Naive thymus-derived CD8-positive, alpha-beta T cell (primary cell): ENCODE data around the gene RBMS3. TPM values are rescaled to one million over a fixed set of nuclear protein-coding genes. Genes with fewer than 3 reads are reported as not detected.

ENCODE experiments used
- ATAC-seq, 2 donors: fragments of 150-1000 bp; cut with Tn5 transposase in 1 of 2; sonication (Bioruptor Pico), chemical (Tn5 transposase) in 1 of 2; 1 replicate in 1 of 2; 2 replicates in 1 of 2; pipeline ENCODE4 v1.10.0; 2021; ENCODE audit warnings: mild to moderate bottlenecking in 2 of 2, moderate library complexity in 2 of 2
- POLR2A ChIA-PET: fragments of 350-600 bp; sonication (Branson Sonifier 250); formaldehyde crosslinking; loops from one replicate; lab custom pipeline; 2021; ENCODE audit warnings: antibody characterized with exemption; lab: Charles Lee
- DNase-seq, 10 donors: peaks; one replicate each; pipeline versions ENCODE4 v3.0.0 to v3.0.0-alpha.2; 2020 to 2022
- H3K27ac Mint-ChIP-seq, 10 donors: one replicate each; pipeline ENCODE4 v1.8.0; 2020 to 2022; ENCODE audit warnings: mild to moderate bottlenecking in 10 of 10, mixed read lengths in 10 of 10, moderate library complexity in 4 of 10, inconsistent platforms in 1 of 10
- H3K27me3 Mint-ChIP-seq, 5 donors: one replicate each; pipeline ENCODE4 v1.8.0; 2021 to 2022; ENCODE audit warnings: mixed read lengths in 5 of 5
- H3K36me3 Mint-ChIP-seq, 3 donors: one replicate each; pipeline ENCODE4 v1.8.0; 2020 to 2022; ENCODE audit warnings: mixed read lengths in 3 of 3, mild to moderate bottlenecking in 2 of 3, inconsistent platforms in 1 of 3
- H3K4me1 Mint-ChIP-seq, 4 donors: one replicate each; pipeline ENCODE4 v1.8.0; 2021 to 2022; ENCODE audit warnings: mixed read lengths in 4 of 4
- H3K4me3 Mint-ChIP-seq, 10 donors: one replicate each; pipeline ENCODE4 v1.8.0; 2020 to 2022; ENCODE audit warnings: mild to moderate bottlenecking in 10 of 10, mixed read lengths in 10 of 10, moderate library complexity in 6 of 10, inconsistent platforms in 1 of 10
- H3K9me3 Mint-ChIP-seq, 9 donors: one replicate each; pipeline ENCODE4 v1.8.0; 2020 to 2022; ENCODE audit warnings: mixed read lengths in 9 of 9, mild to moderate bottlenecking in 3 of 9, inconsistent platforms in 1 of 9, moderate library complexity in 1 of 9
- polyA plus RNA-seq, 3 donors: library from polyadenylated mRNA; unstranded; fragments of 300-500 nt; fragmentation: Illumina TruSeq; gene quantifications; one replicate each; pipeline ENCODE4 v1.2.3, GENCODE V29; 2021
- total RNA-seq, 8 experiments: library from RNA in 2 of 8; stranded (reverse) in 2 of 8; gene quantifications; one replicate each; pipeline ENCODE4 v1.2.3 and lab custom pipeline; 2021 to 2026

Gene RBMS3
- total and polyA plus RNA-seq, 5 experiments from 2014 or later = not detected

GRCh38 chr3:29370021-29370420, 89.2 kb downstream of the RBMS3 start:
- DNase-seq (no peak), ATAC-seq (no peak)
- no peak overlapping the region for H3K4me3 Mint-ChIP-seq
- H3K27ac Mint-ChIP-seq = no peak overlapping the region
- POLR2A ChIA-PET = no interaction called here
- H3K4me1 Mint-ChIP-seq = no peaks in the 10 kb centered on the region
- H3K36me3 Mint-ChIP-seq = no peaks in the 10 kb centered on the region
- peaks cover 0 to 3% (median 0%) of the 10 kb centered on the region in 5 donors for H3K27me3 Mint-ChIP-seq
- peaks cover 0 to 3% (median 0%) of the 10 kb centered on the region in 9 donors for H3K9me3 Mint-ChIP-seq

- ATAC-seq = no peak
- POLR2A ChIA-PET = no interaction called here
- Mint-ChIP-seq H3K27me3 (peaks cover 0 to 10% (median 0%) of the 10 kb centered on the region in 5 donors), H3K36me3 (no peaks in the 10 kb centered on the region), H3K9me3 (peaks cover 0 to 4% (median 0%) of the 10 kb centered on the region in 9 donors), H3K4me3 (no peak overlapping the region), H3K27ac (no peak overlapping the region), H3K4me1 (no peaks in the 10 kb centered on the region)
- no peak for DNase-seq
Observed at GRCh38 chr3:29370476-29371420, 89.9 kb downstream of the RBMS3 start.

GRCh38 chr3:29373131-29373680, 92.3 kb downstream of the RBMS3 start:
- no peaks in the 10 kb centered on the region for H3K4me1 Mint-ChIP-seq
- DNase-seq (no peak), ATAC-seq (no peak)
- no peak overlapping the region for H3K4me3 Mint-ChIP-seq
- POLR2A ChIA-PET = no interaction called here
- H3K9me3 Mint-ChIP-seq = peaks cover 0 to 4% (median 0%) of the 10 kb centered on the region in 9 donors
- no peaks in the 10 kb centered on the region for H3K36me3 Mint-ChIP-seq
- H3K27ac Mint-ChIP-seq = no peak overlapping the region
- peaks cover 0 to 10% (median 0%) of the 10 kb centered on the region in 5 donors for H3K27me3 Mint-ChIP-seq

GRCh38 chr3:29374226-29374625, 93.4 kb downstream of the RBMS3 start:
- POLR2A ChIA-PET = no interaction called here
- peaks cover 0 to 4% (median 0%) of the 10 kb centered on the region in 9 donors for H3K9me3 Mint-ChIP-seq
- H3K36me3 Mint-ChIP-seq = no peaks in the 10 kb centered on the region

GRCh38 chr3:29379097-29379496, 98.2 kb downstream of the RBMS3 start:
- Mint-ChIP-seq H3K27me3 (peaks cover 0 to 10% (median 0%) of the 10 kb centered on the region in 5 donors), H3K4me3 (no peak overlapping the region), H3K4me1 (peaks cover 0 to 5% (median 0%) of the 10 kb centered on the region in 4 donors), H3K36me3 (no peaks in the 10 kb centered on the region), H3K27ac (no peak overlapping the region), H3K9me3 (peaks cover 0 to 13% (median 2%) of the 10 kb centered on the region in 9 donors)
- DNase-seq = no peak
- ATAC-seq = no peak
- POLR2A ChIA-PET = no interaction called here

More at GRCh38 chr3:29374226-29374625, 93.4 kb downstream of the RBMS3 start:
- Mint-ChIP-seq H3K27ac (no peak overlapping the region), H3K27me3 (peaks cover 0 to 6% (median 0%) of the 10 kb centered on the region in 5 donors), H3K4me3 (no peak overlapping the region), H3K4me1 (no peaks in the 10 kb centered on the region)
- DNase-seq (no peak), ATAC-seq (no peak)

- peaks cover 0 to 13% (median 0%) of the 10 kb centered on the region in 9 donors for H3K9me3 Mint-ChIP-seq
- POLR2A ChIA-PET = no interaction called here
- peaks cover 0 to 5% (median 0%) of the 10 kb centered on the region in 4 donors for H3K4me1 Mint-ChIP-seq
- ATAC-seq = no peak
- DNase-seq = no peak
- no peak overlapping the region for H3K27ac Mint-ChIP-seq
- peaks cover 0 to 4% (median 0%) of the 10 kb centered on the region in 5 donors for H3K27me3 Mint-ChIP-seq
- no peaks in the 10 kb centered on the region for H3K36me3 Mint-ChIP-seq
- H3K4me3 Mint-ChIP-seq = no peak overlapping the region
Observed at GRCh38 chr3:29381595-29381994, 100.7 kb downstream of the RBMS3 start.

- ATAC-seq (no peak), DNase-seq (no peak)
- peaks cover 0 to 4% (median 0%) of the 10 kb centered on the region in 5 donors for H3K27me3 Mint-ChIP-seq
Observed at GRCh38 chr3:29382409-29382808, 101.5 kb downstream of the RBMS3 start.

GRCh38 chr3:29382845-29383244, 102.0 kb downstream of the RBMS3 start:
- DNase-seq (no peak), ATAC-seq (no peak)
- peaks cover 0 to 13% (median 0%) of the 10 kb centered on the region in 9 donors for H3K9me3 Mint-ChIP-seq
- peaks cover 0 to 4% (median 0%) of the 10 kb centered on the region in 5 donors for H3K27me3 Mint-ChIP-seq
- POLR2A ChIA-PET = no interaction called here
- peaks cover 0 to 5% (median 0%) of the 10 kb centered on the region in 4 donors for H3K4me1 Mint-ChIP-seq
- no peak overlapping the region for H3K27ac Mint-ChIP-seq
- no peaks in the 10 kb centered on the region for H3K36me3 Mint-ChIP-seq
- H3K4me3 Mint-ChIP-seq = no peak overlapping the region

More at GRCh38 chr3:29382409-29382808, 101.5 kb downstream of the RBMS3 start:
- Mint-ChIP-seq H3K4me3 (no peak overlapping the region), H3K4me1 (peaks cover 0 to 5% (median 0%) of the 10 kb centered on the region in 4 donors), H3K9me3 (peaks cover 0 to 13% (median 0%) of the 10 kb centered on the region in 9 donors), H3K36me3 (no peaks in the 10 kb centered on the region), H3K27ac (no peak overlapping the region)
- POLR2A ChIA-PET = no interaction called here

GRCh38 chr3:29384640-29385039, 103.8 kb downstream of the RBMS3 start:
- H3K27ac Mint-ChIP-seq = no peak overlapping the region
- peaks cover 0 to 2% (median 0%) of the 10 kb centered on the region in 5 donors for H3K27me3 Mint-ChIP-seq
- peaks cover 0 to 11% (median 0%) of the 10 kb centered on the region in 9 donors for H3K9me3 Mint-ChIP-seq
- H3K4me1 Mint-ChIP-seq = peaks cover 0 to 3% (median 0%) of the 10 kb centered on the region in 4 donors
- DNase-seq (no peak), ATAC-seq (no peak)
- no peaks in the 10 kb centered on the region for H3K36me3 Mint-ChIP-seq
- H3K4me3 Mint-ChIP-seq = no peak overlapping the region
- POLR2A ChIA-PET = no interaction called here

- H3K36me3 Mint-ChIP-seq = no peaks in the 10 kb centered on the region
- POLR2A ChIA-PET = no interaction called here
- ATAC-seq = no peak
- no peak overlapping the region for H3K27ac Mint-ChIP-seq
- no peak for DNase-seq
- H3K4me1 Mint-ChIP-seq = no peaks in the 10 kb centered on the region
- no peak overlapping the region for H3K4me3 Mint-ChIP-seq
- H3K9me3 Mint-ChIP-seq = peaks cover 0 to 11% (median 0%) of the 10 kb centered on the region in 9 donors
- H3K27me3 Mint-ChIP-seq = no peaks in the 10 kb centered on the region
Observed at GRCh38 chr3:29385046-29385830, 104.4 kb downstream of the RBMS3 start.

- Mint-ChIP-seq H3K9me3 (peaks cover 0 to 22% (median 5%) of the 10 kb centered on the region in 9 donors), H3K27ac (no peak overlapping the region), H3K27me3 (no peaks in the 10 kb centered on the region), H3K4me3 (no peak overlapping the region), H3K36me3 (no peaks in the 10 kb centered on the region), H3K4me1 (no peaks in the 10 kb centered on the region)
- no peak for DNase-seq
- POLR2A ChIA-PET = no interaction called here
- ATAC-seq = no peak
Observed at GRCh38 chr3:29389362-29389761, 108.5 kb downstream of the RBMS3 start.

- Mint-ChIP-seq H3K27ac (no peak overlapping the region), H3K36me3 (no peaks in the 10 kb centered on the region), H3K9me3 (peaks cover 0 to 21% (median 7%) of the 10 kb centered on the region in 9 donors), H3K4me1 (no peaks in the 10 kb centered on the region), H3K27me3 (no peaks in the 10 kb centered on the region), H3K4me3 (no peak overlapping the region)
- POLR2A ChIA-PET = no interaction called here
- DNase-seq (no peak), ATAC-seq (no peak)
Observed at GRCh38 chr3:29392625-29393388, 111.9 kb downstream of the RBMS3 start.
